GM18499 (cell line): ENCODE measurements around the gene CYP27B1.
A peak's percentile ranks its signal among the peaks of the same experiment; 100 is the strongest.
"Not testable (repeated sequence)": the region's sequence is repeated elsewhere in the genome, so short reads cannot be mapped to it uniquely, and the experiment has no call there.

Source experiments
- ATAC-seq: cut with Tn5 transposase; IDR thresholded peaks from one replicate; pipeline ENCODE4 v1.9.1; 2021; ENCODE audit warnings: moderate number of reproducible peaks; ENCODE audit not compliant: insufficient read depth, unreplicated experiment

Gene CYP27B1

GRCh38 chr12:57783861-57784260, 17.0 kb upstream of the CYP27B1 start:
- ATAC-seq: no peak

GRCh38 chr12:57783466-57783801, 16.6 kb upstream of the CYP27B1 start:
- ATAC-seq: no peak

GRCh38 chr12:57782608-57783465, 16.0 kb upstream of the CYP27B1 start, which contains the start of gene TSFM:
TSFM (plus strand) TSS chr12:57782787; CDS start chr12:57782802, 15 bp downstream.
- peak; percentile 87 for ATAC-seq

- no peak for ATAC-seq
Measured at GRCh38 chr12:57782243-57782607, 15.3 kb upstream of the CYP27B1 start.

GRCh38 chr12:57781801-57782200, 14.9 kb upstream of the CYP27B1 start:
- no peak for ATAC-seq

GRCh38 chr12:57781244-57781643, 14.4 kb upstream of the CYP27B1 start:
- no peak for ATAC-seq

GRCh38 chr12:57780284-57780897, 13.5 kb upstream of the CYP27B1 start:
- ATAC-seq: no peak

- ATAC-seq: no peak
Measured at GRCh38 chr12:57779736-57780135, 12.9 kb upstream of the CYP27B1 start.

- no peak for ATAC-seq
Measured at GRCh38 chr12:57777911-57778310, 11.0 kb upstream of the CYP27B1 start.

GRCh38 chr12:57777367-57777766, 10.5 kb upstream of the CYP27B1 start:
- no peak for ATAC-seq

- ATAC-seq: no peak
Measured at GRCh38 chr12:57776247-57776587, 9.3 kb upstream of the CYP27B1 start.

- ATAC-seq: no peak
Measured at GRCh38 chr12:57775563-57776246, 8.8 kb upstream of the CYP27B1 start.

- no peak for ATAC-seq
Measured at GRCh38 chr12:57775044-57775443, 8.2 kb upstream of the CYP27B1 start.

- not testable (repeated sequence) for ATAC-seq
Measured at GRCh38 chr12:57774634-57775033, 7.8 kb upstream of the CYP27B1 start.

- ATAC-seq: no peak
Measured at GRCh38 chr12:57772429-57773322, 5.8 kb upstream of the CYP27B1 start, which contains the start of gene EEF1AKMT3. EEF1AKMT3 (plus strand) TSS chr12:57772614; CDS start chr12:57772725, 111 bp downstream.

- peak; percentile 61 for ATAC-seq
Measured at GRCh38 chr12:57771873-57772428, 5.1 kb upstream of the CYP27B1 start, which contains the start of gene METTL1. METTL1 (minus strand) TSS chr12:57772105; CDS start chr12:57772083, 22 bp downstream.

GRCh38 chr12:57771236-57771872, 4.5 kb upstream of the CYP27B1 start:
- peak; percentile 48 for ATAC-seq

GRCh38 chr12:57770734-57771133, 3.9 kb upstream of the CYP27B1 start:
- no peak for ATAC-seq

GRCh38 chr12:57769594-57769993, 2.7 kb upstream of the CYP27B1 start:
- no peak for ATAC-seq
